ENCODE data around the gene DDX27.

DDX27 gene

GRCh38 chr20:49270736-49271135 lies 51.5 kb downstream of the DDX27 start:
- TF ChIP-seq CTCF (IDR thresholded peaks at IDR 0.05) = no peak
- Histone ChIP-seq H3K27me3 (no peaks in the 10 kb centered on the region), H3K36me3 (peaks cover 74% of the 10 kb centered on the region), H3K4me3 (ENCODE audit: low read depth in 1 of 2, low read length in 1 of 2) (no peak overlapping the region), H3K9me3 (no peaks in the 10 kb centered on the region), H3K4me1 (ENCODE audit: control insufficient read depth in 1 of 2, insufficient read depth in 1 of 2, low read depth in 1 of 2, low read length in 1 of 2) (peaks cover 44 to 45% of the 10 kb centered on the region in 2 experiments), H3K27ac (peak overlapping the region; percentile 14)

GRCh38 chr20:49272654-49273053 lies 53.4 kb downstream of the DDX27 start:
- H3K27me3 ChIP-seq = no peaks in the 10 kb centered on the region
- peaks cover 49 to 51% of the 10 kb centered on the region in 2 experiments for H3K4me1 ChIP-seq (ENCODE audit: control insufficient read depth in 1 of 2, insufficient read depth in 1 of 2, low read depth in 1 of 2, low read length in 1 of 2)
- H3K36me3 ChIP-seq = peaks cover 72% of the 10 kb centered on the region
- H3K9me3 ChIP-seq = no peaks in the 10 kb centered on the region
- no peak for TF ChIP-seq CTCF (IDR thresholded peaks at IDR 0.05)
- peak overlapping the region; percentile 39 for H3K27ac ChIP-seq
- H3K4me3 ChIP-seq (ENCODE audit: low read depth in 1 of 2, low read length in 1 of 2) = no peak overlapping the region

- no peak for TF ChIP-seq CTCF (IDR thresholded peaks at IDR 0.05)
- H3K4me3 ChIP-seq (ENCODE audit: low read depth in 1 of 2, low read length in 1 of 2) = no peak overlapping the region
- peak overlapping the region; percentile 28 for H3K27ac ChIP-seq
- H3K36me3 ChIP-seq = peaks cover 69% of the 10 kb centered on the region
- H3K27me3 ChIP-seq = no peaks in the 10 kb centered on the region
- H3K4me1 ChIP-seq (ENCODE audit: control insufficient read depth in 1 of 2, insufficient read depth in 1 of 2, low read depth in 1 of 2, low read length in 1 of 2) = peaks cover 38 to 40% of the 10 kb centered on the region in 2 experiments
- H3K9me3 ChIP-seq = no peaks in the 10 kb centered on the region
Measured at GRCh38 chr20:49273696-49274277, 54.6 kb downstream of the DDX27 start.

GRCh38 chr20:49275216-49275615 lies 56.0 kb downstream of the DDX27 start:
- peak overlapping the region in 1 of 2 experiments; percentile 35 for H3K4me3 ChIP-seq (ENCODE audit: low read depth in 1 of 2, low read length in 1 of 2)

GRCh38 chr20:49275636-49276035 lies 56.4 kb downstream of the DDX27 start:
- Histone ChIP-seq H3K27me3 (no peaks in the 10 kb centered on the region), H3K4me3 (ENCODE audit: low read depth in 1 of 2, low read length in 1 of 2) (peak overlapping the region in 1 of 2 experiments; percentile 98), H3K9me3 (no peaks in the 10 kb centered on the region), H3K36me3 (peaks cover 68% of the 10 kb centered on the region), H3K4me1 (ENCODE audit: control insufficient read depth in 1 of 2, insufficient read depth in 1 of 2, low read depth in 1 of 2, low read length in 1 of 2) (peaks cover 23 to 38% of the 10 kb centered on the region in 2 experiments), H3K27ac (peak overlapping the region; percentile 97)
- TF ChIP-seq CTCF (IDR thresholded peaks at IDR 0.05) = no peak

More at GRCh38 chr20:49275216-49275615, 56.0 kb downstream of the DDX27 start:
- no peak for TF ChIP-seq CTCF (IDR thresholded peaks at IDR 0.05)
- H3K27ac ChIP-seq = peak overlapping the region; percentile 97
- peaks cover 26 to 38% of the 10 kb centered on the region in 2 experiments for H3K4me1 ChIP-seq (ENCODE audit: control insufficient read depth in 1 of 2, insufficient read depth in 1 of 2, low read depth in 1 of 2, low read length in 1 of 2)
- H3K36me3 ChIP-seq = peaks cover 68% of the 10 kb centered on the region
- H3K27me3 ChIP-seq = no peaks in the 10 kb centered on the region
- H3K9me3 ChIP-seq = no peaks in the 10 kb centered on the region
